GM19238 (cell line): ENCODE results near the gene ZFP3.
"Not testable (repeated sequence)": the region's sequence is repeated elsewhere in the genome, so short reads cannot be mapped to it uniquely, and the experiment has no call there.

Experiments used
- DNase-seq: peaks from one replicate; pipeline ENCODE4 v3.0.0; 2011; ENCODE audit warnings: low spot score; ENCODE audit not compliant: insufficient read length

ZFP3 gene

GRCh38 chr17:5078106-5079028, at the start of gene ZFP3:
TSS of gene ZFP3 (plus strand) at chr17:5078467. CDS start at chr17:5091505, 13,038 bp downstream.
- peak; percentile 86 for DNase-seq

GRCh38 chr17:5030168-5030567, 48.1 kb upstream of the ZFP3 start:
- DNase-seq: not testable (repeated sequence)

- peak; percentile 85 for DNase-seq
These were observed 46.7 kb upstream of the ZFP3 start for GRCh38 chr17:5031365-5032082.

DNA sequence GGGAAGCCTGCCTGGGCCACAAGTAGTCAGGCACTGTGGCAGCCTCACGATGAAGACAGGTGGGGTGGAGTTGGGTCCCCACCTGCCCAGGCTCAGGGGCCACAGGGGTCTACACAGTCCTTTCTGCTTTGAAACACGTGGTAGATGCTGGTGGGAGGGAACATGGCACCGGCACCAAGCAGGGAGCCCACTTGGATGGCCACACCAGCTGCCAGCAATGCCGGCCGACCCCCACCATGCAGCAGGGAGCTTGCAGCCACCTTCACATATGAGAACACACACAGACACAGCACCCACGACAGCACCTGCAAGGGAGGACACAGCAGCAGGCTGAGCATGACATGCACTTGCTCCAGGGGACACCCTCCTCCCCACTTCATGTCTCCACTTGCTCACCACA, 45.4 kb upstream of the ZFP3 start:
- DNase-seq: no peak

- no peak for DNase-seq
These were observed 44.8 kb upstream of the ZFP3 start for GRCh38 chr17:5033352-5034015.

DNA sequence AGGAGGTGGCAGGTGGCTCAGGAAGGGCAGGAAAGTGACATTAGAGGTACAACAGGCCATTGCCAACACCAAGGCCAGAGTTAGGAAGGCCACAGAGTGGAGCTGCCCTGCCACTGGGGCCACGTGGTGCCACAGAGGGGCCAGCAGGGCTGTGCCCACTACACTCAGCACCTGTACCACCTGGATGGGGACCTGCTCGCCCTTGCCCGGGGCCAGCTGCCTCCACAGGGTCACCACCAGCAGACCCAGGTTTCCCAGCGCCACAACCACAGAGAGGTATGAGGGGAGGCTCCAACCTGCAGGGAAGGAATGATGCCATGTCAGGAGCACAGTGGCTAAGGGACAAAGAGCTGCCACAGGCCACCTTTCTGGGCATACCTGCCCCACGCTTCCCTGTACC, 44.2 kb upstream of the ZFP3 start:
- DNase-seq: no peak

- DNase-seq: no peak
These were observed 43.6 kb upstream of the ZFP3 start for GRCh38 chr17:5034651-5035050.

GRCh38 chr17:5035315-5035714, 43.0 kb upstream of the ZFP3 start, which contains the start of gene SLC52A1:
TSS of gene SLC52A1 (minus strand) at chr17:5035426. CDS start at chr17:5034606, 820 bp downstream.
- no peak for DNase-seq

DNA sequence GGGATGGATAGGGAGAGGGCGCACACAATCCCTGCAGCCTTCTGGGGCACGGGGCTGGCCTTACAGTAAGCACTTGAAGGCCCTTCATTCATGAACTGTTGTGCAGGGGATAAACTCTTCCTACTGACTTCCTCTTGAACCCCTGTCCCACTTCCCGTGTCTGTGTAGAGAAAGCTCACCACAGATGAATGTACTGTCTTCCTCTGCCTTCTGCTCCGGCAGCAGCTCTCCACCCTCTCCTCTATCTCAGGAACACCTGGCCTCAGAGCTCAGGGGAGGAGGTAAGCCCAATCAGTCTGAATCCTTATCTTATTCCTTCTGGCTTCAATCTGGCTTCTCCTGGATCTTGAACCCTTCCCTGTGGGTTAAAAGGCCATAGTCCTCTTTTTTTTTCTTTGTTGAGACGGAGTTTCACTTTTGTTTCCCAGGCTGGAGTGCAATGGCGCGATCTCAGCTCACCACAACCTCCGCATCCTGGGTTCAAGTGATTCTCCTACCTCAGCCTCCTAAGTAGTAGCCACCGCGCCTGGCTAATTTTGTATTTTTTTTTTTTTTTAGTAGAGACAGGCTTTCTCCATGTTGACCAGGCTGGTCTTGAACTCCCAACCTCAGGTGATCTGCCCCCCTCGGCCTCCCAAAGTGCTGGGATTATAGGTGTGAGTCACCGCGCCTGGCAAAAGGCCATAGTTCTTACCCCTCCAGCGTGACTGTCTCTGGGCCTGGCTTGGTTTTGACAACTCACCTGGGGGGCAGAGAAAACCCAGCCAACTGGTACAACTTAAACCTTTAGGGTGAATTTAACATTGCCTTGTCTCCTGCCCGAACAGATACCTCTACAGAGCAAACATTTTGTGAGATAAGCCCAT, 35.9 kb upstream of the ZFP3 start:
- no peak for DNase-seq

DNA sequence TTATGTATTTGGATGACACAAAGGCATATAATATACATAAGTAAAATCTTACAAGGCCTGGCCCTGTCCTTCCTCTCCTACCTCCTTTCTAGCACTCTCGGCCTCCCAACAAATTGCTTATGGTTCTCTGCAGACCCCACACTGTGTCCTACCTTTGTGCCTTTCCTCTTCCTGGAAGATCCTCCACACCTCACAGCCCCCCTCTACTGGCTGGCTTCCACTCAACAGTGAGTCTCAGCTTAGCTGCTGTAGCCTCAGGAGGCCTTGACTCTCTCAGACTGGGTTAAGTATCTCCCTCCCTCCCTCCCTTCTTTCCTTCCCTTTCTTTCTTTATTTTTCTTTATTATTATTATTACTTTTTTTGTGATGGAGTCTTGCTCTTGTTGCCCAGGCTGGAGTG, 34.7 kb upstream of the ZFP3 start:
- DNase-seq: no peak

- no peak for DNase-seq
These were observed 33.6 kb upstream of the ZFP3 start for GRCh38 chr17:5044630-5045029.

- DNase-seq: no peak
These were observed 32.8 kb upstream of the ZFP3 start for GRCh38 chr17:5045496-5045895.

DNA sequence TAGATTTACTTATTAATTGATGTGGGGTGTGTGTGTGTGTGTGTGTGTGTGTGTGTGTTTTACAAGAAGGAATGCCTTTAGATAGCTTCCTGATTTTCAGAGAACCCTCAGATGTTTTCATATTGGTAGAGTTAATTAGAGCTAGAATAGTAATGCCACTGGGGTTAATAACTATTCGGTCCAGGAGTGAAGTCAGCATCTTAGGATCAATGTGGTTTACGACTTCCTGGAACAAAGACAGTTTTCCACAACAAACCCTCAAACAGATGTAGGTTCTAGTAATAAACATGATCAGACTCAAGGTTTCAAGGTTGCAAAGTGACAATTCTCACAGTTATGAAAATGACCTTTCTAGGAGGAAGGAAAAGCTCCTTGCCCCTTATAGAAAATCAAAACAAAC, 30.8 kb upstream of the ZFP3 start:
- DNase-seq: no peak

- DNase-seq: no peak
These were observed 28.9 kb upstream of the ZFP3 start for GRCh38 chr17:5049314-5049841.

- DNase-seq: no peak
These were observed 28.0 kb upstream of the ZFP3 start for GRCh38 chr17:5050278-5050677.

GRCh38 chr17:5055543-5055942, 22.7 kb upstream of the ZFP3 start:
- no peak for DNase-seq

DNA sequence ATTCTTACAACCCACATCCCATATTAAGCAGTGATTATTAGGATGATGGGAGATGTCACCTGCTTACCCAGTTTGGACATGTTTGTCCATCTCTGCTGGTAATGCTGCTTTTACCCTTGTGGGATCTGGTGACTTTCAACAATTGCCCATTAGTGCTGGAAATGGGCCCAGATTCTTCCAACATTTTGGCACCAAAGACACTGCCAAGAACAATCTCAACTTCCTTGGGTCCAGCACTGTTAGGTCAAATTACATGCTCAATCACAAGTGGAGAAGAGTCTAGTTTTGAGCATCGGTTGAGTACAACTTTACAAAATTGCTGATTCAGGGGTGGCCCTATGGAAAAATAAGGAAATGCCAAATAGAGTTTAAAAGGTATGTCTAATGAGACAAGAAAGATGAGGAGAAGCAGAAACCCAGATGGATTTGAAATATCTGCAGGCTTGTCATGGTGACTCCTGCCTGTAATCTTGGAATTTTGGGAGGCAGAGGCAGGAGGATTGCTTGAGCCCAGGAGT, 13.0 kb upstream of the ZFP3 start:
- no peak for DNase-seq

DNA sequence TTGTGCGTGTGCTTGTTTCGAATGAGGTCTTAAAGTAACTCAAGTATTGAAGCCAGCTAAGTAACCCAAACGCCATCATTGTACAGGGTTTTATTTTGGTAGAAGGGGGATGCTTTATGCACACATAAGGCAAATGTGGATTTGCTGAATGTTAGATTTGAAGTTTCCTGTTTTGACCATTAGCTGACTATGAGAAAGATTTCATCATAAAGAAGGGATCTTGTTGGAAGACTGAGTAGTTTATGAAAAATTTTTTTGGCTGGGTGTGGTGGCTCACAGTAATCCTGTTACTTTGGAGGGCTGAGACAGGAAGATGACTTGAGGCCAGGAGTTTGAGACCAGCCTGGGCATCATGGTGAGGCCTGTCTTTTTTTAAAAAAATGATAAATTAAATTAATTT, 10.0 kb upstream of the ZFP3 start:
- DNase-seq: no peak

GRCh38 chr17:5069724-5070123, 8.5 kb upstream of the ZFP3 start:
- DNase-seq: no peak

GRCh38 chr17:5075472-5075871, 2.8 kb upstream of the ZFP3 start:
- DNase-seq: not testable (repeated sequence)
